ENCODE data around the gene DMD.

DNA sequence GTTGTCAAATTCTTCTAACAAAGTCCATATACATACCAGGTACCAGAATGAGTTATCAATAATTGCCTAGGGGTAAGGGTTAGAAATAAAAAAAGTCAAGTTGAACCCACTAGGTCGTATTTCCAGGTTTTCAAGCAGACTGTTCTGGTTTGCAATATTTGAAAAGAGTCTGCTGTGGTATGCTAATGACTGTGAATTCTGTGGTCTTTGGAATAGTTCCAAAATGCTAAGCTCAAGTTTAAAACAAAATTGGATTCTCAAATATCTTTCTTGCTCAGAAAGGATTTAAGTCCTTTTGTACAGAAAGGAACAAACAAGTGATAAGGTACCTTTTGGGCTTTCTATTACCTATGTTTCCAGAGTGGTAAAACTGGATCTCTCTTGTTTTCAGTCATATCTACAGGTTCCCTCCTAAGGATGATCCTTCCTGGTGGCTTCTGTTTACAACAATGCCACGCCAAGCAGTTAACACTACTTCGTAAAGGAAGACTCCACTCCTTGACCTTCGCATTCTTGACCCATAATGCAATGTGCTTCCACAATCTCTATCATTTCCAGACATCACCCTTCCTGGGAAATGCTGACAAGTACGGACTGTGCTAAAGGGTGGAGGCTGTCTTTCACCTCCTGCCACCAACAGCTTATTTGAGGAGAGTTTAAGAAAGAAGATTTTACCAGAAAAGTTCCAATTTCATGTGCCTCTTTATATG is 1607.8 kb downstream of the DMD start:
- TF ChIP-seq, protein P1, sequence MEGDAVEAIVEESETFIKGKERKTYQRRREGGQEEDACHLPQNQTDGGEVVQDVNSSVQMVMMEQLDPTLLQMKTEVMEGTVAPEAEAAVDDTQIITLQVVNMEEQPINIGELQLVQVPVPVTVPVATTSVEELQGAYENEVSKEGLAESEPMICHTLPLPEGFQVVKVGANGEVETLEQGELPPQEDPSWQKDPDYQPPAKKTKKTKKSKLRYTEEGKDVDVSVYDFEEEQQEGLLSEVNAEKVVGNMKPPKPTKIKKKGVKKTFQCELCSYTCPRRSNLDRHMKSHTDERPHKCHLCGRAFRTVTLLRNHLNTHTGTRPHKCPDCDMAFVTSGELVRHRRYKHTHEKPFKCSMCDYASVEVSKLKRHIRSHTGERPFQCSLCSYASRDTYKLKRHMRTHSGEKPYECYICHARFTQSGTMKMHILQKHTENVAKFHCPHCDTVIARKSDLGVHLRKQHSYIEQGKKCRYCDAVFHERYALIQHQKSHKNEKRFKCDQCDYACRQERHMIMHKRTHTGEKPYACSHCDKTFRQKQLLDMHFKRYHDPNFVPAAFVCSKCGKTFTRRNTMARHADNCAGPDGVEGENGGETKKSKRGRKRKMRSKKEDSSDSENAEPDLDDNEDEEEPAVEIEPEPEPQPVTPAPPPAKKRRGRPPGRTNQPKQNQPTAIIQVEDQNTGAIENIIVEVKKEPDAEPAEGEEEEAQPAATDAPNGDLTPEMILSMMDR (IDR thresholded peaks at IDR 0.05), result no peak
- TF ChIP-seq EZH2 (IDR thresholded peaks at IDR 0.05; ENCODE audit: borderline replicate concordance, insufficient read depth, low read depth, low read length, poor library complexity, severe bottlenecking), result no peak
